ENCODE data around the gene ARPC5.
A peak's percentile ranks its signal among the peaks of the same experiment; 100 is the strongest.
"Not testable (repeated sequence)": the region's sequence is repeated elsewhere in the genome, so short reads cannot be mapped to it uniquely, and the experiment has no call there.

ARPC5 gene

GRCh38 chr1:183646776-183647175 lies 11.2 kb upstream of the ARPC5 start:
- no peak for DNase-seq (ENCODE audit: low read depth in 2 of 2)

GRCh38 chr1:183645531-183645930 lies 9.9 kb upstream of the ARPC5 start:
- DNase-seq (ENCODE audit: low read depth in 2 of 2): no peak

DNA sequence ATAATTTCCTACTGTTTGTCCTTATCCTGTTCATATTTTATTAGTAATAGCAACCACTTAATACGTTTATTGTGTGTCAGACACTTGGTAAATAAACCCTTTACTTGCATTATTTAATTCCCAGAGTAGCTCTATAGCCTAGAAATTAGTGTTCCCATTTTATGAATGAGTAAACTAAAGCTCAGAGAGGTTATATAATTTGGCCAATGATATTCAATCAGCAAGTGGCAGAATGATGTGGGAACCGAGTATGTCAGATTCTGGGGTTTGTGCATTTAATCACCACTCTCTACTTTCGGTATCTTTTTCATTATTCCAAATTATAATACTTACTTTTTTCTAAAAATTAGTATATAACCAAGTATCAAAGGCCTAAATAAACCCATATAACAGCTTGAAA lies 6.6 kb upstream of the ARPC5 start:
- no peak for DNase-seq (ENCODE audit: low read depth in 2 of 2)

GRCh38 chr1:183640193-183640592 lies 4.6 kb upstream of the ARPC5 start:
- no peak for DNase-seq (ENCODE audit: low read depth in 2 of 2)

GRCh38 chr1:183638649-183639387 lies 3.2 kb upstream of the ARPC5 start:
- no peak for DNase-seq (ENCODE audit: low read depth in 2 of 2)

- no peak for DNase-seq (ENCODE audit: low read depth in 2 of 2)
Measured at GRCh38 chr1:183636783-183637182, 1.2 kb upstream of the ARPC5 start.

DNA sequence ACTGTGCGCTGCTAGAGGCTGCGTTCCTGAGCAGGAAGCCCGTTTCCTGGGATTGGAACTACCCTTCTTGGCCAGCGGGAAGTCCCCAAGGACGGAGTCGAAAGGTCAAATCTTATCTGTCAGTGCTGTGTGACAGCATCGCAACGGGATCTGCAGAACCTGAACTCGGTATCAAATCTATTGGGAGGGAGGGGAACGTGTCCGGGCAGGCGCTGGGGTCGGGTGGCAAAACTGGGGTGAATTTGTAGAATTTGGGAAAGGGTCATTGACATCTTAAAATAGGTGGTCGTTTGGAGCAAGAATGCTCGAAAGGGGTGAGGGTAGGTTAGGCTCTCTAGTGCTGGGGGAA lies 725 bp upstream of the ARPC5 start:
- no peak for DNase-seq (ENCODE audit: low read depth in 2 of 2)

DNA sequence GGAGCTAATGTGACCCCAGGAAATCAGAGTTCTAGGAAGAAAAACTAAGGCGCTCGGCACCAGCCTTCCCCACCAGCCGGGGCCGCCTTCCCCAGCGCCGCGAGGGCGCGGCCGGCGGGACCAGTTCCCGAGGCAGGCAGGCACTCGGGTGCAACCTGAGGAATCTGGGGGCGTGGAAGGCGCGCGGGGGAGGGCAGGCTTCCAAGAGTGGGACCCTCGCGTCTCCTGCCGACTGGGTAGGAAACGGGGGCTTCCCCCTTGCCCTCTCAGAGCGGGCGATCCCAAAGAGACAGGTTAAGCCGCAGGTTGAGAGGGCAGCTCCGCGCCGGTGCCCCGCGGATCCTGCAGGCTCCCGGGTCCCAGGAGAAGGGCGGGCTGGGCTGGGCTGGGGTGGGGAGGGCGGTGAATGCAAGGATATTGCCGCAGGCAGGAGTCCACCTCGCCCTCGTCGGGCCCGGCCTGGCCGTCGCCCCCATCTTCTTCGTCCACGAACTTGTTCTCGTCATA lies 431 bp downstream of the ARPC5 start:
- DNase-seq (ENCODE audit: low read depth in 2 of 2): peak in 1 of 2 donors; percentile 5

DNA sequence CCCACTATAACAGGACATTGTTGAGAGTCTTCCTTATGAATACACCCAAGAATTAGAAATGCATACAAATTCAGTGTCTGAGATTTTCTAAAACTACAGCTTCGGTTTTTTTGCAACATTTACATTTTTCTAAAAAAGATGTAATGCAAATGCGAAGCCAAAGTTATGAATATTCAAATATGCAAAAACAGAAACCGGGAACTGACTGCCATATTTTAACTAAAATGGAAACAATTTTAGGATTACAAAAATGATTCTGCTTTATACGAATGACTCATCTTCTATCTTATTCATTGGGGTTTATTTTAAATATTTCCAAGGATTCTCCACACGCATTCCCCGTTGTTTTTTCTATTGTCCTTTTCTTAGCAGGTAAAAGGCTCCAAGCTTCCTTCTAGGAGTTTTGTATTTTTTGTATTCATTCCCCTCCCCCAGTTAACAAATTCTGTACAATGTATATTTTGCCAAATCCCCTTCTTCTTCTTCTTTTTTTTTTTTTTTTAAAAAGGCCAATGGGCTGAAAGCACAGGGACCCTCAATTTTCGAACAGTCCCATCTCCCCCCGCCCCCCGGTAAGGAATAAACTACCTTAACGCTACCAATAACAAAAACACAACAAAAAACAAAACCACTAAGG lies 1.0 kb downstream of the ARPC5 start:
- DNase-seq (ENCODE audit: low read depth in 2 of 2): no peak

DNA sequence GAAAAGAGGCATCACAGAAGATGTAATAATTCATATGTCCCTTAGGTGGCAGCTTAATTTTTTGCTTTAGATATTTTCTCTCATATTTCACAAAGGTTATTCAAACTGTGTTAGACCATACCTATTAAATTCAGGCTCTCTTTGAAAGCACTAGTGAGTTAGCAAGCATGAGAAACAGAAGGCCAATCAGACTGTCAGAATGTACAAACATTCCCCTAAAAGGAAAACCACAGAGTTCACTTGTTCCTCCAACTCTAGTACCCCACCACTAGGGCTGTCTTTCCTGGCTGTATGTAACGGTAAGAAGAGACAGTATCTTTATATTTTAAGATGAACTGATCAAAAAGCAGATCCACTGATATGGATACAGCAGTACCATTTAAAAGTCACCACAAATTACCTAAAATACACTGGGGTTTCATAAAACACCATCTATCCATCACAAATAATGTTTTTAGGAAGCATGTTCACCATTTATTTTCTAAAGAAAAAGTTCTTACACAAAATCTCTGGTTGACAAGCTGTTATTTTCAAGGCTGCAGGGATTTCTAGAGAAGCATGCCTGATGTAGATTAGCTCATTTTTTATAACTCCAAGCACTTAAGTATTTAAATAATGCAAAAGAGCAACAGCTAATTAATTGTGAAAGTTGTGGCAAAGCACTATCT lies 1.8 kb downstream of the ARPC5 start:
- no peak for DNase-seq (ENCODE audit: low read depth in 2 of 2)

- no peak for DNase-seq (ENCODE audit: low read depth in 2 of 2)
Measured at GRCh38 chr1:183632964-183633363, 2.6 kb downstream of the ARPC5 start.

DNA sequence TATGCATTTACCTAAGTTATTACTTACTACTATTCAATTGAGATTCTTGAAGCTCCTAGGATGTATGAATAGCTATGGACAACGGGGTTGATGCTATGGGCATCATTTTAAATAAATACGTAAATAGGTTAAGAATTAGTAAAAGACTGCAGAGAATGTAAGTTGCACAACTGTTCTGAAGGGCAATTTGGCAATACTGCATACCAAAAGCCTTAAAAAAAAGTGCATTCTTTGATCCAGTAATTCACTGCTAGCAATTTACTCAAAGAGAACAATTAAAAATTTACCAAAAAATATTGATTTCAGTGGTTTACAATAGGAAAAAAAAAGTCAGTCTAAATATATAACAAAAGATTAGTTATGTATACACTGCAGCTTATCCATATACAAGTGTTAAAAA lies 3.5 kb downstream of the ARPC5 start:
- DNase-seq (ENCODE audit: low read depth in 2 of 2): no peak

- DNase-seq (ENCODE audit: low read depth in 2 of 2): no peak
Measured at GRCh38 chr1:183630748-183631147, 4.8 kb downstream of the ARPC5 start.

DNA sequence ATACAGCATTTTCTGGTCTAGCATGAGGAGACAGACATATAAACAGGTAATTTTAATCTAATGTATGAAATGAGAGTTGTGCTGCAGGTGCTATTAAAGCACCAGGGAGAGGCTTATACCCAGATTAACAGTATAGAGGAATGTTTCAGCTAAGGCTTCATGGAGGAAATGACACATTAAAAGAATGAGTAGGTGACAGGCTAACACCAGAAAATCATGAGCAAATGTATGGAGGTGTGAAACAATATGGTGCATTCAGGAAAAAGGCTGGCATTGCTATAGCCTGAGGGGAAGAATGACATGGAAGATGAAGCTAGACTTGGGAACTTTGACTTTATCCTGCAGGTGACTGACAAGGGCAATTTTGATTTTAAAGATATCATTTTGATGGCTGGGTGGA lies 7.0 kb downstream of the ARPC5 start:
- no peak for DNase-seq (ENCODE audit: low read depth in 2 of 2)

GRCh38 chr1:183626236-183626635 lies 9.3 kb downstream of the ARPC5 start:
- not testable (repeated sequence) for DNase-seq (ENCODE audit: low read depth in 2 of 2)

DNA sequence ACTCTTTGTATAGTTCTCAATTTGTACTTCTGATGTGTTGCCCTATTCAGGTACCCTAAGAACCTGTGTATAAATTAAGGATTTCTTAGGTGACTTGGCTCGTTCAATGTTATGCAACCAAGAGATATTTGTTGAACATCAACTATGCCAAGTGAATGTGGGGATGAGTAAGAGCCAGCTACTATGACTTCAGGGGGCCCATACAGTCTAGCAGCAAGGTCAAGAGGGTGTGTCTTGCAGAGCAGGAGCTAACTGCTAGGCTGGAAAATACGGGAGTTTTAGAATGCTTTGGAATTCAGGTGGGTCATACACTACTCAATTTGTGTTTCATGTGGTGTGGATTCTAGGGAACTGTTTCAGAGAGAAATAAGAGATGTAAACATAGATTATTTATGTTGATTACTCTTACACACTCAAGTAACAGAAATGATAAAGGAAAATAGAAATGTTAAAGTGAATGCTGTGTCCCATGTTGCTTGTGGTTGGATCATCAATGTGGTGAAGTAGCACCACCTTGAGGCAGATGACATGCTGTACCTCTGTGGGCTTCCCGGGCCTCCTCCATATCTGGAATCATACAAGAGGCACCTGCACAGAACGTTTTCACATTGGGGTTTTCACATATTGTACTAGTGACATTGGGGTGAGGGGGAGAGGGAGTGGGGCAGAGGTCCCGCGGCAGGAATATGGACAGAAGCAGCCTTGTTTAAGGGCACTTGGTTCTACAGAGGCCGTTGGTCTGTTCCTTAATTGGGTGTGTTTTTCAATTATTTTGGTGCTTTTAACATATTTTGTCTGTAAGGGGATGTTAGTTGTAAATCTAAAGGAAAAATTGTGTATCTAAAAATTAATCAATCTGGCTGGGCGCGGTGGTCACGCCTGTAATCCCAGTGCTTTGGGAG lies 12.4 kb downstream of the ARPC5 start:
- peak in 1 of 2 donors; percentile 19 for DNase-seq (ENCODE audit: low read depth in 2 of 2)

DNA sequence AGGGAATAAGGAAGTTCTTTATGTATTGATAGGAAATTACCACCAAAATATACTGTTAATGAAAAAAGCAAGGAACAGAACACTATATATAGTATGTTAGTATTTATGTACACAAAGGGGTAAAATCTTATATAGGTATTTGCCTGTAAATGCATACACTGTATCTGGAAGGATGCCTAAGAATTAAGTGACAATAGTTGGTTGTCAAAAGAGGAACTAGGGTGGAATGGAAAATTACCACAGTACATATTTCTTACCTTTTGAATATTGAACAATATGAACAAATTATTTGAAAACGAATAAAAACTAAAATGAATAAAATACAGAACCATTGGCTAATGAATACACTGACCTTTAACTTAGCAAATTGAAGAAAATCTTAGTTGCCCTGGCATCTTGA lies 13.6 kb downstream of the ARPC5 start:
- no peak for DNase-seq (ENCODE audit: low read depth in 2 of 2)

DNA sequence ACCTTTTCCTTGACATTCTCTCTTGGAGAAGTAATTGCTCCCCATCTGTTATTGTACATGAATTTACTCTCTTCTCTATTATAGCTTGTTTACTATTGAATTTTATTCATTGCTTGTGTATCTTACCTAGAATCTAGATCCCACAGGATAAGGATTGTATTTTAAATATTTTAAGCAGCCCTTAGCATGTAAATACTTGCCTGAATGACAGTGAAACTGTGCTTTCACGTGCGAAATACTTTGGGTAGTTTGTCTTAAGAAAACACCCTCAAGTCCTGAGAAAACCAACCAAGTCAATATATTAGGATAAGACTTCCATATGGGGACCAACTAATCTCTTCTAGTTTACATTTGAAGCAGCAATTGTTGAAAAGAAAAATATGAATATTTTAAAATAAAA lies 15.3 kb downstream of the ARPC5 start:
- DNase-seq (ENCODE audit: low read depth in 2 of 2): no peak

DNA sequence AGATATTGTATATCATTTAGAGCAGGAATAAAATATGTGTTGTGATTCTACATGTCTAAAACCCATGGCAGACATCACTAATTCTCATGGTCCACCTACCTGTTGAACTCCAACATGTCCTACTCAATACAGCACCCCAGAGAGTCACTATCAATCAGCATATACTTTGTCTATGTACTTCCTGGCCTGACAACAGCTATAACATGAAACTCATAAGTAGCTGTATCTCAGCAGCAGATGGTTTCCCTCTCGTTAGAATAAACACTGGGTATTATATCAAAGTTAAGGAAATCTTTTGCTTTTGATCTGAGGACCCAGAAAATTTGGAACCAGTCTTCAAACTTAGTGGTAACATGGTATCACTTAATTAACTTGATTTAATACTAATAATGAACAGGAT lies 15.8 kb downstream of the ARPC5 start:
- no peak for DNase-seq (ENCODE audit: low read depth in 2 of 2)

DNA sequence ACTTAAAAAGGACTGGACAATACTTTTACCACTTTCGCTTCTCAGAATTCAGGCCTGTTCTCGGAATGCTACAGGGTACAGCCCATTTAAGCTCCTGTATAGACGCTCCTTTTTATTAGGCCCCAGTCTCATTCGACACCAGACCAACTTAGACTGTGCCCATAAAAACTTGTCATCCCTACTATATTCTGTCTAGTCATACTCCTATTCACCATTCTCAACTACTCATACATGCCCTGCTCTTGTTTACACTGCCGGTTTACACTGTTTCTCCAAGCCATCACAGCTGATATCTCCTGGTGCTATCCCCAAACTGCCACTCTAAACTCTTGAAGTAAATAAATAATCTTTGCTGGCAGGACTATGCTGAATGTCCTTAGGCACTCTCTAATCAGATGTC lies 17.4 kb downstream of the ARPC5 start:
- DNase-seq (ENCODE audit: low read depth in 2 of 2): not testable (repeated sequence)

DNA sequence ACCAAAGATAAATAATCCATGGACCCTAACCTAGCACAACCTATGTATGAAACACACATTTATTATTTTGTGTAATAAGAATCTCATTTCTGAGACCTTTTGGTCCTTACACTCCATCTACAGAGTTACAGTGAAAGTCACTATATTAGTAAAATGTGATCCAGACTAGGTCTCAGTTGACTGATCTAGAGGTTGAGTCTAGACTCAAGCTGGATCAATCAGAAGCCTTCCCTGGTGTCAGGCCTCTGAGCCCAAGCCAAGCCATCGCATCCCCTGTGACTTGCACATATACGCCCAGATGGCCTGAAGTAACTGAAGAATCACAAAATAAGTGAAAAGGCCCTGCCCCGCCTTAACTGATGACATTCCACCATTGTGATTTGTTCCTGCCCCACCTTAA lies 22.6 kb downstream of the ARPC5 start:
- not testable (repeated sequence) for DNase-seq (ENCODE audit: low read depth in 2 of 2)

GRCh38 chr1:183612407-183612806 lies 23.2 kb downstream of the ARPC5 start:
- DNase-seq (ENCODE audit: low read depth in 2 of 2): no peak

Measured in stimulated activated CD8-positive, alpha-beta memory T cell treated with anti-CD3 and anti-CD28 coated beads, Interleukin-7, amount 100 ng/mL, for 4 hours (primary cell).